Upper lobe of left lung (tissue), 6 donors: Measurements from ENCODE around the gene TOB1. TPM values are rescaled to one million over a fixed set of nuclear protein-coding genes. Genes with fewer than 3 reads are reported as not detected.

ENCODE experiments used
- ATAC-seq, 2 donors: fragments of 200-7000 bp; cut with Tn5 transposase; one replicate each; pipeline ENCODE4 v1.9.1; 2022; ENCODE audit warnings: mild to moderate bottlenecking in 2 of 2, moderate library complexity in 2 of 2; ENCODE audit not compliant: low FRiP score in 2 of 2
- DNase-seq, 2 donors: peaks; one replicate each; pipeline ENCODE4 v3.0.0-alpha.2; 2019 to 2020
- H3K27ac ChIP-seq, 4 donors: fragments of 200-600 bp; sonication (generic); one replicate each; pipeline ENCODE4 v1.5.1; 2016 to 2019
- H3K27me3 ChIP-seq, 4 donors: fragments of 200-600 bp; sonication (generic); one replicate each; pipeline ENCODE4 v1.5.1; 2017 to 2019
- H3K36me3 ChIP-seq, 4 donors: fragments of 200-600 bp; sonication (generic); one replicate each; pipeline ENCODE4 v1.5.1; 2016 to 2019
- H3K4me1 ChIP-seq, 4 donors: fragments of 200-600 bp; sonication (generic); one replicate each; pipeline ENCODE4 v1.5.1; 2018 to 2019
- H3K4me3 ChIP-seq, 4 donors: fragments of 200-600 bp; sonication (generic); one replicate each; pipeline ENCODE4 v1.5.1; 2017 to 2019; ENCODE audit warnings: mild to moderate bottlenecking in 2 of 4, moderate library complexity in 1 of 4
- H3K9me3 ChIP-seq, 4 donors: fragments of 200-600 bp; sonication (generic); one replicate each; pipeline ENCODE4 v1.5.1; 2018 to 2019
- EP300 ChIP-seq, 4 donors: sonication (generic); formaldehyde crosslinking; IDR thresholded peaks; one replicate each; pipeline ENCODE4 v1.5.1; 2017; ENCODE audit warnings: antibody characterized with exemption in 4 of 4, control low read depth in 2 of 4
- POLR2A ChIP-seq, 4 donors: fragments of 450-650 bp; IDR thresholded peaks; one replicate each; pipeline ENCODE4 v1.5.1; 2016 to 2017; ENCODE audit warnings: antibody characterized with exemption in 4 of 4, mild to moderate bottlenecking in 2 of 4
- POLR2AphosphoS5 ChIP-seq, 2 donors: sonication (generic); formaldehyde crosslinking; IDR thresholded peaks; one replicate each; pipeline ENCODE4 v1.5.1; 2017; ENCODE audit warnings: antibody characterized with exemption in 2 of 2
- WGBS, 2 donors: methylation state at CpG; one replicate each; pipeline ENCODE4 v1.1.5; 2017 to 2018; 5-methylcytosine and 5-hydroxymethylcytosine counted together
- total RNA-seq, 6 donors: library from RNA; depleted of rRNA in 4 of 6; stranded (reverse); fragments of >200 nt in 4 of 6; gene quantifications; one replicate each; pipeline versions ENCODE4 v1.1.0 to v1.2.1, GENCODE V29; 2016 to 2021
- TF ChIP-seq, protein P1 (sequence below), 6 experiments: fragments of 450-650 bp in 4 of 6; fragments of 200-600 bp in 2 of 6; sonication (generic) in 2 of 6; IDR thresholded peaks; one replicate each; pipeline ENCODE4 v1.5.1; 2016 to 2019; ENCODE audit warnings: antibody characterized with exemption in 6 of 6
- donor health status: DM: no; HTN: no; CAD: no; lungs with moderate emphysema.
- donor health status: DM: no; HTN: yes; CAD: no; lungs with severe emphysema.

The TOB1 gene
- total RNA-seq, 6 donors from 2014 or later: 16.0 to 98.5 (median 53.5) TPM

DNA sequence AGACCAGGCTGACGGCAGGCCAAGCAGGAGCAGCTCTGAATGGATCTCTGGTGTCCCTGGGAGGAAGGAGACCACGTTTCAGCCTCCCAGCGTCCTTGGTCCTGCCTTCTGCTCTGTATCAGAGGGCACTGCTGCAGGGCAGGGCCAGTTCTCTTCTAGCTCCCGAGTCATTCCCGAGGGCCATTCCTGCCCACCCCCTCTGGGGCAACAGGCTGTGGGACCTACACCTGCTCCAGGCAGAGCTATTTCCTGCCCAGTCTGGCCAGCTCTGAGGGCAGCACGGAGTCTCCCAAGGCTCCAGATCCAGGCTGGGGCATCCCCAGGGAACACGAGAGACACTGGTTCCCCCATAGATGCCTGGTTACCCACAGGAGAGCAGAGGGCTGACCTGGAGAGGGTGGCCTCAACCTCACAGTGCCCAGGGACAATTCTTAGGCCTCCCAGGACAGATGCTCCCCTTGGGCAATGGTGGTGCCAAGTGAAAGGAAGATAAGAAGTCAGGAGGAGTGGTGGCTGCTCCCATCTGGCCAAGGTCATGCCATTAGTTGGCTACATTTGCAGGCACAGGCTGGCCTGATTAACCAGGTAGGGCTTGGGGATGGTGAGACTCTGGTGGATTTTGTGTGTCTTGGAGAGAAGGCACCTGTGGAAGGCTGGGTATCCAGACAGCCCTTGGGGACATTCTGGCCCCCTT lies 28.7 kb downstream of the TOB1 start:
- no peaks in the 10 kb centered on the region for H3K27me3 ChIP-seq
- 70% methylated on average over 5 of the region's 7 CpGs; no CpG with 5 or more reads in 1 of the 2 donors for WGBS, 2 donors
- H3K4me1 ChIP-seq: peaks cover 0 to 6% (median 1%) of the 10 kb centered on the region in 4 donors
- no peak overlapping the region for H3K27ac ChIP-seq
- no peaks in the 10 kb centered on the region for H3K36me3 ChIP-seq
- H3K9me3 ChIP-seq: no peaks in the 10 kb centered on the region
- TF ChIP-seq POLR2AphosphoS5 (IDR thresholded peaks at IDR 0.05) (no peak), POLR2A (IDR thresholded peaks at IDR 0.05) (no peak), EP300 (IDR thresholded peaks at IDR 0.05) (no peak)
- TF ChIP-seq, protein P1, sequence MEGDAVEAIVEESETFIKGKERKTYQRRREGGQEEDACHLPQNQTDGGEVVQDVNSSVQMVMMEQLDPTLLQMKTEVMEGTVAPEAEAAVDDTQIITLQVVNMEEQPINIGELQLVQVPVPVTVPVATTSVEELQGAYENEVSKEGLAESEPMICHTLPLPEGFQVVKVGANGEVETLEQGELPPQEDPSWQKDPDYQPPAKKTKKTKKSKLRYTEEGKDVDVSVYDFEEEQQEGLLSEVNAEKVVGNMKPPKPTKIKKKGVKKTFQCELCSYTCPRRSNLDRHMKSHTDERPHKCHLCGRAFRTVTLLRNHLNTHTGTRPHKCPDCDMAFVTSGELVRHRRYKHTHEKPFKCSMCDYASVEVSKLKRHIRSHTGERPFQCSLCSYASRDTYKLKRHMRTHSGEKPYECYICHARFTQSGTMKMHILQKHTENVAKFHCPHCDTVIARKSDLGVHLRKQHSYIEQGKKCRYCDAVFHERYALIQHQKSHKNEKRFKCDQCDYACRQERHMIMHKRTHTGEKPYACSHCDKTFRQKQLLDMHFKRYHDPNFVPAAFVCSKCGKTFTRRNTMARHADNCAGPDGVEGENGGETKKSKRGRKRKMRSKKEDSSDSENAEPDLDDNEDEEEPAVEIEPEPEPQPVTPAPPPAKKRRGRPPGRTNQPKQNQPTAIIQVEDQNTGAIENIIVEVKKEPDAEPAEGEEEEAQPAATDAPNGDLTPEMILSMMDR (IDR thresholded peaks at IDR 0.05): no peak
- DNase-seq (no peak), ATAC-seq (no peak)
- H3K4me3 ChIP-seq: no peak overlapping the region

DNA sequence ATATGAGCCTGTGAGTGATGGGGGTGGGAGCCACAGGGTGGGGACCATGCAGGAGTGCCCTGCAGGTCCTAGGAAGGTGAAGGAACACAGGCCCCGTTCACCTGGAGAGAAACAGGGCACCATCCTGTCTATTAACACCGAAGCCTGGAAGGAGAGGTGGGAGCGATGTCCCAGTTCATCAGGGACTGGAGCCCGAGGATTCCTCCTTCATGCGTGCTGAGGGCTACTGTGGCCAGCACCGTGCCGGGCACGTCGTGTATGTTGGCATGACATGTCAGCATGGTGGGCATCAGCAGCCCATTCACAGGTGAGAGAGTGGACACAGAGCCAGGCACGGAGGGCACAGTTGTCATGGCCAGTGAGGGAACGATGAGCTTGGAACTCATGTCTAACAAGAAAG lies 29.3 kb downstream of the TOB1 start:
- Histone ChIP-seq H3K4me3 (no peak overlapping the region), H3K36me3 (no peaks in the 10 kb centered on the region), H3K9me3 (no peaks in the 10 kb centered on the region), H3K4me1 (peaks cover 0 to 6% (median 1%) of the 10 kb centered on the region in 4 donors), H3K27ac (no peak overlapping the region), H3K27me3 (no peaks in the 10 kb centered on the region)
- peak in 1 of 2 donors; percentile 51 for DNase-seq
- WGBS, 2 donors: 84 to 86% methylated on average over 9 to 11 of the region's 11 CpGs
- ATAC-seq: no peak
- TF ChIP-seq POLR2AphosphoS5 (IDR thresholded peaks at IDR 0.05): no peak
- TF ChIP-seq EP300 (IDR thresholded peaks at IDR 0.05): no peak
- TF ChIP-seq POLR2A (IDR thresholded peaks at IDR 0.05): no peak
- TF ChIP-seq, protein P1 (IDR thresholded peaks at IDR 0.05): no peak

- Histone ChIP-seq H3K4me3 (peak within 1 kb of the TSS in 3 of 4 donors; percentile 6 to 35 (median 26)), H3K4me1 (peaks cover 0 to 12% (median 1%) of the 10 kb centered on the region in 4 donors), H3K27ac (no peak within 1 kb of the TSS), H3K27me3 (no peaks in the 10 kb centered on the region), H3K36me3 (no peaks in the 10 kb centered on the region), H3K9me3 (no peaks in the 10 kb centered on the region)
- ATAC-seq: no peak
- DNase-seq: peak in 1 of 2 donors; percentile 65
- TF ChIP-seq EP300 (IDR thresholded peaks at IDR 0.05): no peak
- 63% methylated on average over 23 to 31 of the region's 39 CpGs for WGBS, 2 donors
Measured at GRCh38 chr17:50835301-50836234, 30.6 kb downstream of the TOB1 start, which contains the start of gene WFIKKN2. TSS of gene WFIKKN2 (plus strand) at chr17:50835586. CDS start at chr17:50835938, 352 bp downstream.

- Histone ChIP-seq H3K36me3 (no peaks in the 10 kb centered on the region), H3K27me3 (no peaks in the 10 kb centered on the region), H3K27ac (no peak overlapping the region), H3K4me1 (peaks cover 0 to 17% (median 1%) of the 10 kb centered on the region in 4 donors), H3K9me3 (no peaks in the 10 kb centered on the region), H3K4me3 (peak overlapping the region in 3 of 4 donors; percentile 6 to 35 (median 26))
- WGBS, 2 donors: 55% methylated on average over 33 to 38 of the region's 38 CpGs
- ATAC-seq (peak in 1 of 2 donors; percentile 60), DNase-seq (peak in 1 of 2 donors; percentile 82)
- TF ChIP-seq, protein P1 (IDR thresholded peaks at IDR 0.05): no peak
- TF ChIP-seq POLR2AphosphoS5 (IDR thresholded peaks at IDR 0.05) (no peak), EP300 (IDR thresholded peaks at IDR 0.05) (no peak), POLR2A (IDR thresholded peaks at IDR 0.05) (no peak)
Measured at GRCh38 chr17:50834429-50835300, 31.5 kb downstream of the TOB1 start.
